Measurements from ENCODE around the gene COL5A2.

Gene COL5A2

GRCh38 chr2:188997263-188997662 is 182.3 kb downstream of the COL5A2 start:
- DNase-seq (ENCODE audit: low read depth), result no peak

- DNase-seq (ENCODE audit: low read depth), result no peak
Measured at GRCh38 chr2:188993247-188993646, 186.3 kb downstream of the COL5A2 start.

GRCh38 chr2:188986839-188987238 is 192.7 kb downstream of the COL5A2 start:
- DNase-seq (ENCODE audit: low read depth), result no peak

- DNase-seq (ENCODE audit: low read depth), result no peak
Measured at GRCh38 chr2:188984680-188985079, 194.9 kb downstream of the COL5A2 start.

GRCh38 chr2:188984065-188984491 is 195.5 kb downstream of the COL5A2 start:
- no peak for DNase-seq (ENCODE audit: low read depth)

GRCh38 chr2:188983427-188984064 is 196.0 kb downstream of the COL5A2 start:
- no peak for DNase-seq (ENCODE audit: low read depth)
